Measurements from ENCODE around the gene ADCK1. TPM values are rescaled to one million over a fixed set of nuclear protein-coding genes. Genes with fewer than 3 reads are reported as not detected.

ADCK1 gene
- total RNA-seq, 2 donors from 2014 or later = 6.9 to 7.4 TPM

GRCh38 chr14:77926942-77927341, 127.0 kb downstream of the ADCK1 start:
- no peak for TF ChIP-seq CTCF (conservative IDR thresholded peaks at IDR 0.05)
- 94 to 95% methylated on average over 9 of the region's 9 CpGs for WGBS, 2 experiments (ENCODE audit: insufficient coverage in 1 of 2, insufficient read length in 1 of 2)
- Mint-ChIP-seq H3K4me1 (no peaks in the 10 kb centered on the region), H3K27ac (no peak overlapping the region), H3K27me3 (ENCODE audit: insufficient read depth) (no peaks in the 10 kb centered on the region), H3K9me3 (no peaks in the 10 kb centered on the region), H3K36me3 (ENCODE audit: low read depth) (no peaks in the 10 kb centered on the region), H3K4me3 (no peak overlapping the region)
- Histone ChIP-seq H3K4me3 (ENCODE audit: low read length) (no peak overlapping the region), H3K36me3 (ENCODE audit: control insufficient read depth, insufficient read depth, low read length) (no peaks in the 10 kb centered on the region), H3K27me3 (ENCODE audit: control insufficient read depth, insufficient read depth, low read length, poor library complexity, severe bottlenecking) (no peaks in the 10 kb centered on the region), H3K4me1 (ENCODE audit: control insufficient read depth, insufficient read depth, low read length) (no peaks in the 10 kb centered on the region), H3K27ac (ENCODE audit: low read depth, low read length) (no peak overlapping the region), H3K9me3 (ENCODE audit: control insufficient read depth, low read length) (no peaks in the 10 kb centered on the region), H3K9ac (ENCODE audit: extremely low read depth, low read length, poor library complexity, severe bottlenecking) (no peak overlapping the region)
- DNase-seq = no peak

GRCh38 chr14:77931441-77931840, 131.5 kb downstream of the ADCK1 start:
- H3K36me3 Mint-ChIP-seq (ENCODE audit: low read depth) = peaks cover 33% of the 10 kb centered on the region

GRCh38 chr14:77936138-77936639, 136.3 kb downstream of the ADCK1 start:
- no peak overlapping the region for H3K9ac ChIP-seq (ENCODE audit: extremely low read depth, low read length, poor library complexity, severe bottlenecking)
- H3K27me3 ChIP-seq (ENCODE audit: control insufficient read depth, insufficient read depth, low read length, poor library complexity, severe bottlenecking) = no peaks in the 10 kb centered on the region
- no peak for TF ChIP-seq CTCF (conservative IDR thresholded peaks at IDR 0.05)
- H3K4me3 Mint-ChIP-seq = no peak overlapping the region
- H3K9me3 Mint-ChIP-seq = peaks cover 46% of the 10 kb centered on the region
- no peaks in the 10 kb centered on the region for H3K4me1 Mint-ChIP-seq
- H3K36me3 ChIP-seq (ENCODE audit: control insufficient read depth, insufficient read depth, low read length) = no peaks in the 10 kb centered on the region
- H3K27ac ChIP-seq (ENCODE audit: low read depth, low read length) = no peak overlapping the region
- H3K27me3 Mint-ChIP-seq (ENCODE audit: insufficient read depth) = no peaks in the 10 kb centered on the region
- no peak overlapping the region for H3K27ac Mint-ChIP-seq
- no peaks in the 10 kb centered on the region for H3K4me1 ChIP-seq (ENCODE audit: control insufficient read depth, insufficient read depth, low read length)
- WGBS, 2 experiments (ENCODE audit: insufficient coverage in 1 of 2, insufficient read length in 1 of 2) = 95 to 100% methylated on average over 3 to 4 of the region's 4 CpGs
- H3K4me3 ChIP-seq (ENCODE audit: low read length) = no peak overlapping the region
- peaks cover 34% of the 10 kb centered on the region for H3K36me3 Mint-ChIP-seq (ENCODE audit: low read depth)
- H3K9me3 ChIP-seq (ENCODE audit: control insufficient read depth, low read length) = peaks cover 19% of the 10 kb centered on the region
- DNase-seq = no peak

More at GRCh38 chr14:77931441-77931840, 131.5 kb downstream of the ADCK1 start:
- H3K4me3 Mint-ChIP-seq = no peak overlapping the region
- no peak overlapping the region for H3K4me3 ChIP-seq (ENCODE audit: low read length)
- no peaks in the 10 kb centered on the region for H3K4me1 ChIP-seq (ENCODE audit: control insufficient read depth, insufficient read depth, low read length)
- H3K9me3 Mint-ChIP-seq = peaks cover 24% of the 10 kb centered on the region
- H3K9ac ChIP-seq (ENCODE audit: extremely low read depth, low read length, poor library complexity, severe bottlenecking) = no peak overlapping the region
- TF ChIP-seq CTCF (conservative IDR thresholded peaks at IDR 0.05) = no peak
- no peak for DNase-seq
- H3K27me3 ChIP-seq (ENCODE audit: control insufficient read depth, insufficient read depth, low read length, poor library complexity, severe bottlenecking) = no peaks in the 10 kb centered on the region
- H3K36me3 ChIP-seq (ENCODE audit: control insufficient read depth, insufficient read depth, low read length) = no peaks in the 10 kb centered on the region
- H3K9me3 ChIP-seq (ENCODE audit: control insufficient read depth, low read length) = peaks cover 16% of the 10 kb centered on the region
- peak overlapping the region; percentile 36 for H3K27ac Mint-ChIP-seq
- no peak overlapping the region for H3K27ac ChIP-seq (ENCODE audit: low read depth, low read length)
- WGBS, 2 experiments (ENCODE audit: insufficient coverage in 1 of 2, insufficient read length in 1 of 2) = 94 to 98% methylated on average over 11 to 14 of the region's 14 CpGs
- H3K27me3 Mint-ChIP-seq (ENCODE audit: insufficient read depth) = no peaks in the 10 kb centered on the region
- H3K4me1 Mint-ChIP-seq = no peaks in the 10 kb centered on the region
